GM18907 (cell line): Measurements from ENCODE around the gene PIK3C2G.

ENCODE experiments used
- ATAC-seq: cut with Tn5 transposase; IDR thresholded peaks from one replicate; pipeline ENCODE4 v1.9.1; 2021; ENCODE audit warnings: mild to moderate bottlenecking, moderate library complexity; ENCODE audit not compliant: unreplicated experiment

The PIK3C2G gene

DNA sequence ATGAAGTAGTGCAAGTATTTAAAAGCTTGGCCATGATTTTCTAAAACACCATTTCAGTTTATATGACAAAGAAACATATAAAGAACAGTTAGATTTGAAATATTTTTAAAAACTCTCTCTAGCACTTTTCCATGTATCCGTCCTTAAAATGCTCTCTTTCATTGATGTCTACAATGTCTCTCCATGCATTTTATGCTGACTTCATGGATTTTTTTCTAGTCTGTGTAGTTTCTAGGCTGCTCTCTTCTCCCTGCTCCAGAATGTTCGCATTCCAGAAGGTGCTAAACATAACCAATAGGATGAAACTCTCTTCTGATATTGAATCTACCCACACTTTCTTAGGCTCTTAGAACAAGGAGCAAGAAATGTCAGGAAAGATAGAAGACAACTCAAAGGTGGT, 351.7 kb downstream of the PIK3C2G start:
- ATAC-seq, result no peak

- ATAC-seq, result no peak
Observed at GRCh38 chr12:18620986-18621385, 359.7 kb downstream of the PIK3C2G start.

DNA sequence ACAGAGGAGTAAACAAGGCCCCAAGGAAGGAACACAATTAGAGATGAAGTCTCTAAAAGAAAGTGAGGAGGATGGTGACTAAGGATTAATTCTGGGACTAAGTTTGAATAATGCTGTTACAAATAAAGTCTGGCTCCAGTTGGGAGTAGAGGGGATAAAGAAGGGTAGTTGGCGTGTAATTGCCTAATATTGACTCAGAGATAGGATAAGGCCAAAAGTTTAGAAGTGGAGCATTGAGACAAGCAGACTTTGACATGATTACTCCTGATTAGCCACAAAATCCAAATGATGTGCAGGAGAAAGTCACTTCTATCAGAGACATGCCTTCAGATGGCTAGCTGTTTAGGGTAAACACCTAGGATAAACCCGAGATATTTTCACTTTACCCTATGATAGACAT, 368.1 kb downstream of the PIK3C2G start:
- ATAC-seq, result no peak

DNA sequence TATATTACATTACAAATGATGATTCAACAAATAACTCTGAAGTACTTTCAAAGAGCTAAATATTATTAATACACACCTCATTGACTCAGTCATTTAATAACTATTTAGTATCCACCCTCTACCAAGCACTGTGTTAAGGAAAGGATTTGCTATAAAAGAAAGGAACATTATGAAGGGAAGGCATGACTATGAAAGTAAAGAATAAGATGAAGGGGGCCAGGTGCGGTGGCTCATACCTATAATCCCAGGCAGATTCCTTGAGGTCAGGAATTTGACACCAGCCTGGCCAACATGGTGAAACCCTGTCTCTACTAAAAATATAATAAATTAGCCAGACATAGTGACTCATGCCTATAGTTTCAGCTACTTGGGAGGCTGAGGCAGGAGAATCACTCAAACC, 368.6 kb downstream of the PIK3C2G start:
- ATAC-seq, result no peak

DNA sequence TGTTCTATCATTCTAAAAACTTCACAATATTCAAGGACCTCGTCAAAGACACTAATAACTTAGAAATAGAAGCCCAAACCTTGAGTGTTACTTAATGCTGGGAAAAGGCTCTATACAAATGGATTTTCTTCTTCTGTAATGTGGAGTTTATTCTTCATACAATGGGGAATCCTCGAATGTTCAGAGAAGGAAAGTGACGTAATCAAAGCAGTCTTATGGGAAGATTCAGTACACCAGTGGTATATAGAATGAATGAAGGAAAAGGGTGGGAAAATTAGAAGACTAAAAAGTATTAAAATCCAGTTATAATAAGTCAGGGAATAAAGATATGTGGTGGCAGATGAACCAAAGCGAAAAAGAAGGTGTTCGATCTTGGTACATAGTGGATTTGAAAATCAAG, 370.0 kb downstream of the PIK3C2G start:
- ATAC-seq, result no peak

GRCh38 chr12:18632848-18633247, 371.5 kb downstream of the PIK3C2G start:
- ATAC-seq, result no peak

GRCh38 chr12:18634382-18634781, 373.1 kb downstream of the PIK3C2G start:
- no peak for ATAC-seq

- no peak for ATAC-seq
Observed at GRCh38 chr12:18640321-18640955, 379.1 kb downstream of the PIK3C2G start.

DNA sequence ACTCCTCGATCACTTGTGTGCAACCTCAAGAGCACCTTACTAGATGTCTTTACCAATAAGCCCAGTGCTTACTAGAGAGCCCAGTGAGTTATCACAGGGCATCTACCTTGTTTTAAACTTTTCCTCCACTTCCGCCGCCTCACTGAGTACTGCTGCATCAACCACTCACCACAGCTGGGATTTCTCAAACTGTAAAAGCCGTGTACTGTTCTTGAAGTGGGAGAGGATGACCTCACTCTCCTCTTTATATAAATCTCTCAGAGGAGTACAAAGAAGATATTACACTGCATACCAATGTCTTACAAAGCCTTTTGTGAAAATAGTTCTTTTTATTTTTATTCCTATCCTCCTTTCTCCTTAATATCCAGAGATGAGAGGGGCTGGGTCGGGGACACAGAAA, 382.4 kb downstream of the PIK3C2G start:
- ATAC-seq, result no peak

DNA sequence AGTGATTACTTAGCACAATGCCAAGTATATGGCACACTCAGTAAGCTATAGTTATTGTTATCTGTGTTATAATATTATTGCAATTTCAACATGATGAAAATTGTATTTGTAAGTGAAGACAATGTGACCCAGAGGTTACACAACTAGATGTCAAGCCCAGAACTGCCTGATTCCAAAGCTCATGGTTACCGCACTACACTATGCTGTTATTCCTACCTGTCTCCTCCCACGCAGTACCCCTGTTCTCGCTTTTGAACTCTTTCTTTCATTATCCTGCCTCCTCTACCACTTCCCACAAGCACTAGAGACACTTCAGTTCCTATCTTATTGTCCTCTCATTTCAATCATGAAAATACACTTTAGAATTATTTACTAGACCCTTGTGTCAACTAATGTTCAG, 383.2 kb downstream of the PIK3C2G start:
- ATAC-seq, result no peak

DNA sequence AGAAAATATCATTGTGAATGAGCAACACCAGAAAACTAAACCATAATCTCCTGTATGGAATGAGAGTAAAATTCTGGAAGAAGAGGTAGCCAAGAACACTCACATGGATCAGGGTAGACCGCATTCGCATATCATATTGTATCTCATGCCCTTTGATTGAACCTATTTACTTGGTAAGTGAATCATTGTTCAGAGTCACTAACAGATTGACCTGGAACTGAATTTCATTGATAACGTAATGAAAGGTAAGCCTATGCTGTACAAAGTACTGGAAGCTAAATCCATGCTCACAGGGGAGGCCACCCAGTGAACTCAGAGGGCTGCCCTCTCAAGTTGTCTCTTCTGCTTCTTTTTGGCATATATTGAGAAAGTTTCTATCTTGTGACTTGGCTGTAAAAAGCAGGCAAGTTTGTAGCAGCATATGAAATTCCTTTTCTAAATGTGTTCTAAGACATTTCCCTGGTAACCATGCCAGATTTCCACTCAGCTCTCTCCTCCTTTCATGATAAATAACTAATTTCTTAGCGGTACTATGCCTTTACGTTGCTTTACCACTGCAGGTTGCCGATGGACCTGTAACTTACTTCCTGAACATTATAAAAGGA, 385.1 kb downstream of the PIK3C2G start:
- no peak for ATAC-seq

DNA sequence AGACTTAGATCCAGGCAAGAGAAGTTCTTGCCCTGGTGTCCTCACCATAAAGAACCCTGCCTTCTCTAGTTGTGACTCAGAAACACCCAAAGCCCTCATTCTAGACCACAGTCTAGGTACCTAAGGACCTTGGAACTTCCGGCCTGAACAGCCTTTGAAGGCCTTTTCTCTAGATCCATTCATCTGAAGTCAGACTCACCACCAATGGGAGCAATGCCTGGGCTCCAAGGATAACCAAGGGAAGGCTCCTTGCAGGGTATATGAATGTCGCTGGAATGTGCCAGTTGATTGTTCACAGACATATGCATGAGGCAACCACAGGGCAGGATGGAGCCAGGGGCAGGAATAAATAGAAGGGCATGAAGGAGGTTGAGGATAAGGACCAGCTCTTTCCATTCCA, 390.2 kb downstream of the PIK3C2G start:
- ATAC-seq, result no peak

- no peak for ATAC-seq
Observed at GRCh38 chr12:18652596-18652995, 391.3 kb downstream of the PIK3C2G start.

DNA sequence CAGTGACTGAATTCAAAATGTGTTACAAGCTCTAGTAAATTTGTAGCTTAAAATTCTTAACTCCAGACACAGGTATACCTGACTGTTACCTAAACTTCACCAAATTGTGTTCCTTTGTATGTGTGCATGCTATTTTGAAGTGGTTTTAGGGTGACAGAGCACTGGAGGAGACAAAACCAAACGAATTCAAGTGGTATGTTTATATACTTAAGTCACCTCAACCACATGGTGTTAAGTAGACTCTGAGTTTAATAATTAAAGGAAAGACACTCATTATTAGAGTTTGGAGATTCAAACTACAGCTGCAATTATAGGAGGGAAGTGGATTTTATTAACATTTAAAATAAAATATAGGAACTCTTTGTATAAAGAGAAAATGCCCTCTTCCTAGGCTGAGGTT, 392.1 kb downstream of the PIK3C2G start:
- no peak for ATAC-seq

DNA sequence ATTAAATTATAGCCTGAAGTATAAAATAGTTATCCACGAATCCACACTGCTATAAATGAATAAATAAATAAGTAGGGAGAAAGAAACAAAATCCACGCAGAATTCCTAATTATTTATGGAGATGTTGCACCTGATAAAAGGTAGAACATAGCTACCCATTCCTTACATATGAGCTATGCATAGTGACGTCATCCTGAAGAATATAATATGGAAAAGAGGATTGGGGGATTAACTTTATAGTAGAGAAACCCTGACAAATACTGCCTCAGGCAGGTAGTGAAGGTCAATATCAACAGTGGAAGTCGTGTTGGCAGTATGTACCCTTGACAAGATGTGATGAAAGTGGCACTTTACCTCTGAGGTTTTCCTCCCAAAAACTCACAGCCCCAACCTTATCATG, 394.0 kb downstream of the PIK3C2G start:
- ATAC-seq, result no peak

GRCh38 chr12:18658179-18658578, 396.9 kb downstream of the PIK3C2G start:
- ATAC-seq, result no peak

GRCh38 chr12:18658829-18659228, 397.5 kb downstream of the PIK3C2G start:
- no peak for ATAC-seq

- ATAC-seq, result no peak
Observed at GRCh38 chr12:18676141-18676540, 414.8 kb downstream of the PIK3C2G start.

DNA sequence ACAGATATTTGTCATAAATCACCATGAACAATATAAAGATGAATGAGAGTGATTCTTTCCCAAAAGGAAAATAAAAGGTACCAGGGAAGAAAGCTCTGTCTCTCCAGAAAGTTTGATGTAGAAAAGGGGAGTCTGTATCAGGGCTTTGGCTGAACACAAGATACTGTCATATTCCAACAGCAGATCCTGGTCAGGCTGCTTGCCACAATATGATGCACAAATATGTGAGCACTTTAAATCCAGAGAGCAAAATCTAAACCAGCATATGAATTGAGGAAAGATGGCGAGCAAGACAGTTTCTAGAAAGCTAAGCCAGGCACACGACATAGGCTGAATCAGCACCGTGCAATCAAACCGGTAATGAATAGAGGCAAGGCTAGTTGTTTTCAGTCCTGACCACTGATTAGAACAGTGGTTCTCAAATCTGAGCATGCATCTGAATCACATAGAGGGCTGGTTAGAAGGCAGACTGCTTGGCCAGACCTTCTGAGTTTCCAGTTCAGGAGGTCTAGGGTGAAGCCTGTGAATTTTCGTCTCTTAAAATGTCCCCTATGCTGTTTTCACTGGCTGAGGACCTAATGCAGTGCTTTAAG, 415.8 kb downstream of the PIK3C2G start:
- no peak for ATAC-seq

- ATAC-seq, result no peak
Observed at GRCh38 chr12:18681818-18682217, 420.5 kb downstream of the PIK3C2G start.

- no peak for ATAC-seq
Observed at GRCh38 chr12:18683327-18684013, 422.2 kb downstream of the PIK3C2G start.

DNA sequence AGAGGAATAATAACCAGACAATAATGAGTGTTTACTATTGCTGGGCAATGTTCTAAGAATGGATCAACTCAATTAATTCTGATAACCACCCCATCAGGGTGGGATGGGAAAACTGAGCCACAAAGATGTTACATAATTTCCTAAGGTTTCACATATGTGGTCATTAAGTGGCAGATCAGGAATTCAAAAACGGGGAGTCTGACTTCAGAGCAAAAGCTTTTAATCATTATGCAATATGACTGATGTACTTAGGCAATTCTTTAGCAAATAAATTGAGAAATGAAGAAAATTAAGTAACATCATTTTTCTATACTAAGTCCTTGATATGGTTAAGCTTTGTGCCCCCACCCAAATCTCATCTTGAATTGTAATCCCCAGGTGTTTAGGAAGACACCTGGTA, 423.1 kb downstream of the PIK3C2G start:
- no peak for ATAC-seq
